Uterus (tissue), 2 donors: ENCODE measurements around the gene PRSS57.

Experiments used
- CTCF ChIP-seq, 4 experiments: fragments of 200-600 bp in 2 of 4; fragments of 450-650 bp in 2 of 4; sonication (generic) in 2 of 4; IDR thresholded peaks; one replicate each; pipeline ENCODE4 v1.5.1; 2016 to 2019; ENCODE audit warnings: antibody characterized with exemption in 4 of 4, mild to moderate bottlenecking in 2 of 4, moderate library complexity in 1 of 4
- POLR2A ChIP-seq, 2 donors: fragments of 450-650 bp; IDR thresholded peaks; one replicate each; pipeline ENCODE4 v1.6.1; 2016; ENCODE audit warnings: antibody characterized with exemption in 2 of 2, mild to moderate bottlenecking in 1 of 2, moderate library complexity in 1 of 2

- no peak for TF ChIP-seq CTCF (IDR thresholded peaks at IDR 0.05)
- no peak for TF ChIP-seq POLR2A (IDR thresholded peaks at IDR 0.05)
Observed at GRCh38 chr19:642767-643727, 52.2 kb downstream of the PRSS57 start.
